ENCODE results near the gene NTM.

GRCh38 chr11:132062031-132062430 lies 691.6 kb downstream of the NTM start:
- TF ChIP-seq CTCF (optimal IDR thresholded peaks at IDR 0.05 in 1 of 3, IDR thresholded peaks at IDR 0.05 in 1 of 3, conservative IDR thresholded peaks at IDR 0.05 in 1 of 3; ENCODE audit: extremely low read depth in 1 of 3, insufficient read depth in 2 of 3, low read length in 3 of 3) (no peak), EZH2 (IDR thresholded peaks at IDR 0.05; ENCODE audit: low read length) (no peak)
